Measurements from ENCODE around the gene PRKG1. TPM values are rescaled to one million over a fixed set of nuclear protein-coding genes. Genes with fewer than 3 reads are reported as not detected.

PRKG1 gene
- total RNA-seq, 2 donors from 2014 or later, result 1.3 to 2.7 TPM

- H3K27ac Mint-ChIP-seq, result no peak overlapping the region
- H3K27me3 Mint-ChIP-seq (ENCODE audit: insufficient read depth), result no peaks in the 10 kb centered on the region
- Histone ChIP-seq H3K9me3 (ENCODE audit: control insufficient read depth, low read length) (no peaks in the 10 kb centered on the region), H3K36me3 (ENCODE audit: control insufficient read depth, insufficient read depth, low read length) (no peaks in the 10 kb centered on the region), H3K9ac (ENCODE audit: extremely low read depth, low read length, poor library complexity, severe bottlenecking) (no peak overlapping the region), H3K4me3 (ENCODE audit: low read length) (no peak overlapping the region), H3K27ac (ENCODE audit: low read depth, low read length) (no peak overlapping the region), H3K27me3 (ENCODE audit: control insufficient read depth, insufficient read depth, low read length, poor library complexity, severe bottlenecking) (no peaks in the 10 kb centered on the region), H3K4me1 (ENCODE audit: control insufficient read depth, insufficient read depth, low read length) (no peaks in the 10 kb centered on the region)
- no peak for DNase-seq
- no peaks in the 10 kb centered on the region for H3K4me1 Mint-ChIP-seq
- H3K4me3 Mint-ChIP-seq, result no peak overlapping the region
- peaks cover 12% of the 10 kb centered on the region for H3K9me3 Mint-ChIP-seq
- TF ChIP-seq, protein P1, sequence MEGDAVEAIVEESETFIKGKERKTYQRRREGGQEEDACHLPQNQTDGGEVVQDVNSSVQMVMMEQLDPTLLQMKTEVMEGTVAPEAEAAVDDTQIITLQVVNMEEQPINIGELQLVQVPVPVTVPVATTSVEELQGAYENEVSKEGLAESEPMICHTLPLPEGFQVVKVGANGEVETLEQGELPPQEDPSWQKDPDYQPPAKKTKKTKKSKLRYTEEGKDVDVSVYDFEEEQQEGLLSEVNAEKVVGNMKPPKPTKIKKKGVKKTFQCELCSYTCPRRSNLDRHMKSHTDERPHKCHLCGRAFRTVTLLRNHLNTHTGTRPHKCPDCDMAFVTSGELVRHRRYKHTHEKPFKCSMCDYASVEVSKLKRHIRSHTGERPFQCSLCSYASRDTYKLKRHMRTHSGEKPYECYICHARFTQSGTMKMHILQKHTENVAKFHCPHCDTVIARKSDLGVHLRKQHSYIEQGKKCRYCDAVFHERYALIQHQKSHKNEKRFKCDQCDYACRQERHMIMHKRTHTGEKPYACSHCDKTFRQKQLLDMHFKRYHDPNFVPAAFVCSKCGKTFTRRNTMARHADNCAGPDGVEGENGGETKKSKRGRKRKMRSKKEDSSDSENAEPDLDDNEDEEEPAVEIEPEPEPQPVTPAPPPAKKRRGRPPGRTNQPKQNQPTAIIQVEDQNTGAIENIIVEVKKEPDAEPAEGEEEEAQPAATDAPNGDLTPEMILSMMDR (conservative IDR thresholded peaks at IDR 0.05), result no peak
- no peaks in the 10 kb centered on the region for H3K36me3 Mint-ChIP-seq (ENCODE audit: low read depth)
Observed at GRCh38 chr10:51672039-51672535, 597.8 kb downstream of the PRKG1 start.

GRCh38 chr10:51675088-51675487, 600.8 kb downstream of the PRKG1 start:
- H3K4me3 ChIP-seq (ENCODE audit: low read length), result no peak overlapping the region
- H3K27me3 ChIP-seq (ENCODE audit: control insufficient read depth, insufficient read depth, low read length, poor library complexity, severe bottlenecking), result no peaks in the 10 kb centered on the region
- TF ChIP-seq, protein P1 (conservative IDR thresholded peaks at IDR 0.05), result no peak
- no peak overlapping the region for H3K27ac ChIP-seq (ENCODE audit: low read depth, low read length)
- H3K9me3 ChIP-seq (ENCODE audit: control insufficient read depth, low read length), result no peaks in the 10 kb centered on the region
- H3K27ac Mint-ChIP-seq, result no peak overlapping the region
- no peaks in the 10 kb centered on the region for H3K27me3 Mint-ChIP-seq (ENCODE audit: insufficient read depth)
- no peaks in the 10 kb centered on the region for H3K36me3 Mint-ChIP-seq (ENCODE audit: low read depth)
- peaks cover 6% of the 10 kb centered on the region for H3K4me1 ChIP-seq (ENCODE audit: control insufficient read depth, insufficient read depth, low read length)
- H3K9me3 Mint-ChIP-seq, result peaks cover 12% of the 10 kb centered on the region
- H3K4me3 Mint-ChIP-seq, result no peak overlapping the region
- H3K4me1 Mint-ChIP-seq, result peaks cover 22% of the 10 kb centered on the region
- no peaks in the 10 kb centered on the region for H3K36me3 ChIP-seq (ENCODE audit: control insufficient read depth, insufficient read depth, low read length)
- H3K9ac ChIP-seq (ENCODE audit: extremely low read depth, low read length, poor library complexity, severe bottlenecking), result no peak overlapping the region
- DNase-seq, result no peak

- Mint-ChIP-seq H3K9me3 (no peaks in the 10 kb centered on the region), H3K4me1 (peaks cover 22% of the 10 kb centered on the region), H3K27ac (no peak overlapping the region), H3K27me3 (ENCODE audit: insufficient read depth) (no peaks in the 10 kb centered on the region), H3K36me3 (ENCODE audit: low read depth) (no peaks in the 10 kb centered on the region), H3K4me3 (no peak overlapping the region)
- Histone ChIP-seq H3K4me3 (ENCODE audit: low read length) (no peak overlapping the region), H3K27me3 (ENCODE audit: control insufficient read depth, insufficient read depth, low read length, poor library complexity, severe bottlenecking) (no peaks in the 10 kb centered on the region), H3K4me1 (ENCODE audit: control insufficient read depth, insufficient read depth, low read length) (peaks cover 6% of the 10 kb centered on the region), H3K9me3 (ENCODE audit: control insufficient read depth, low read length) (no peaks in the 10 kb centered on the region), H3K27ac (ENCODE audit: low read depth, low read length) (no peak overlapping the region), H3K36me3 (ENCODE audit: control insufficient read depth, insufficient read depth, low read length) (no peaks in the 10 kb centered on the region), H3K9ac (ENCODE audit: extremely low read depth, low read length, poor library complexity, severe bottlenecking) (no peak overlapping the region)
- 75% methylated on average over 6 of the region's 6 CpGs; no CpG with 5 or more reads in 1 of the 2 experiments for WGBS, 2 experiments (ENCODE audit: insufficient coverage in 1 of 2, insufficient read length in 1 of 2)
- TF ChIP-seq, protein P1 (conservative IDR thresholded peaks at IDR 0.05), result no peak
- no peak for DNase-seq
Observed at GRCh38 chr10:51679841-51680240, 605.6 kb downstream of the PRKG1 start.
